GM19468 (cell line): ENCODE results near the gene ANO8.
A peak's percentile ranks its signal among the peaks of the same experiment; 100 is the strongest.

Experiments
- ATAC-seq: cut with Tn5 transposase; IDR thresholded peaks from one replicate; pipeline ENCODE4 v1.9.1; 2021; ENCODE audit warnings: mild to moderate bottlenecking, moderate library complexity, moderate number of reproducible peaks; ENCODE audit not compliant: unreplicated experiment; ENCODE audit errors: extremely low read depth

Gene ANO8

DNA sequence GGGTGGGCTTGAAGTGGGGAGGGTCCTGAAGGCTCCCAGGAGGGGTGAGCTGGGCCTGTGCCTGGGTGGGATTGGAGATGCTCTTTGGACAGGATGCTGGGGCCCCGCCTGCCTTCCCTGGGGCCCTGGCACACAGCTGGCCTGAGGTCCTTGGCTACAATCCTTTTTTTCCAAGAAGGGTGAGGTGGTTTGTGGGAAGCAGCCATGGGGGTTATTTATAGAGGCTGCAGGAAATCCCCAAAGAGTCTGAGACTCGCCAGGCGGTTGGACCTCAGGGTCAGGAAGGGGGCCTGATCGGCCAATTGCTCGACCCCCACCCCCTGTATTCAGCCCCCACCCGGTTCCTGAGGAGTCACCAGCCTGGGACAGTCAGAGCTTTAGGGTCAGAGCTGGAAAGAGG, 12.7 kb upstream of the ANO8 start:
- ATAC-seq, result no peak

DNA sequence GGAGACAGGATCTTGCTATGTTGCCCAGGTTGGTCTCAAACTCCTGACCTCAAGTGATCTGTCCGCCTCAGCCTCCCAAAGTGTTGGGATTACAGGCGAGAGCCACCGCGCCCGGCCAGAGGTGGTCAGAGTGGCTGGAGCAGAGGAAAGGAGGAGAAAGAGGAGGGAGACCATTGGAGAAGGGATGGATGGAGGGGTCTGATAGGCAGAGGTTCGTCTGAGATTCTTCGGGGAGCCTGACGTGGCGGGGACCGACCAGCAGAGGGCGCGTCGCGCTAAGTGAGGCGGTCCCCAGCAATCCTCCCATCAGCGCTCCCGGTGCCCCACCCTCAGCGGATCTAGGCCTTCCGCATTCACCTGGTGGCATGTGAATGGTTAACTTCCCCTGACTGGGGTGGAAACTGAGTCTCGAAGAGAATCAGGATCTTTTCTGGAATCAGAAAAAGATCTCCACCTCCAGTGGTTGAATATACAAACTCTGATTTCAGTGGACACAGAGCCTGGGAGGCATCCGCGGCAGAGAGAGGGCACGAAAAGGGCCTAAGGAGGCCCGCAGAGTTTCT, 11.5 kb upstream of the ANO8 start:
- no peak for ATAC-seq

DNA sequence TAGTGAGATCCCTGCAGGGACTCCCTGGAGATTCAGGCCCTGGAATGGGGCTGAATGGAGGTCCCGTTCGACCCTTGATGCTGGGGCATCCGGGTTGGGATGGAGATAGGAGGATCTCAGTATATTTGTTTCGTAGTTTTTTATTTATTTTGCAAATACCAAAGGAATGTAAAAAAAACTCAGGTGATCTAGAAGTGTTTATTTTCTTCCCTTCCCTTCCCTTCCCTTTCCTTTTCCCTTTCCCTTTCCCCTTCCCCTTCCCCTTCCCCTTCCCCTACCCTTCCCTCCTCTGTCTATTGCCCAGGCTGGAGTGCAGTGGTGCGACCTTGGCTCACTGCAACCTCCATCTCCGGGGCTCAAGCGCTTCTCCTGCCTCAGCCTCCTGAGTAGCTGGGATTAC, 7.2 kb upstream of the ANO8 start:
- ATAC-seq, result no peak

DNA sequence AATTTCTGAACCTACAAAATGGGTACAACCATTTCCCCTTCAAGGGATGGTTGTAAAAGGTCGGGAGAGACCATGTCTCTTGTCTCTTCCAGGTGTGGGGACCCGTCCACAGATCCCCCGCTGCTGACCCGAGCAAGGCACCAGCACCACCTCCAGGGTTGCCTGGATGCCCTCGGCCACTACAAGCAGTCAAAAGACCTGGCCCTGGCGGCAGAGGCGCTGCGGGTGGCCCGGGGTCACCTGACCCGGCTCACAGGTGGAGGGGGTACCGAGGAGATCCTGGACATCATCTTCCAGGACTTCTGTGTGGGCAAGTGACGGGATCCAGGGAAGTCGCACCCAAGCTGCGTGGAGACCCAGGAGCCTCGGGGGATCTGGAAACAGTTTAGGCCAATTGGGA, 6.7 kb upstream of the ANO8 start:
- ATAC-seq, result no peak

DNA sequence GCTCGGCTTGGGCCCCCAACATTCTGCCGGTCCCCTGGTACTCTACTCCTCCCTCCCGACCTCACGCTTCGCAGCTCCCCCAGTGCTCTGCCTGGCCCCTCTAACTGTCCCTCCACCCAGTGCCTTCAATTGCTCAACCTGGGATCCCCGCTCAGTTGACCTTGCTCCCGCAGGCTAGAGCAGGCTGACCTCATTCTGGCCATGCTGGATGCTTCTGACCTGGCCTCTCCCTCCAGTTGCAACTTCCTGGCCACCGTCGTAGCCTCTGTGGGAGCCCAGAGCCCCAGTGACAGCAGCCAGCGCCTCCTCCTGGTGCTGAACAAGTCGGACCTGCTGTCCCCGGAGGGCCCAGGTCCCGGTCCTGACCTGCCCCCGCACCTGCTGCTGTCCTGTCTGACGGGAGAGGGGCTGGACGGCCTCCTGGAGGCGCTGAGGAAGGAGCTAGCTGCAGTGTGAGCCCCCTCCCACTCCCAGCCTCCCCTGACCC, 6.3 kb upstream of the ANO8 start:
- no peak for ATAC-seq

DNA sequence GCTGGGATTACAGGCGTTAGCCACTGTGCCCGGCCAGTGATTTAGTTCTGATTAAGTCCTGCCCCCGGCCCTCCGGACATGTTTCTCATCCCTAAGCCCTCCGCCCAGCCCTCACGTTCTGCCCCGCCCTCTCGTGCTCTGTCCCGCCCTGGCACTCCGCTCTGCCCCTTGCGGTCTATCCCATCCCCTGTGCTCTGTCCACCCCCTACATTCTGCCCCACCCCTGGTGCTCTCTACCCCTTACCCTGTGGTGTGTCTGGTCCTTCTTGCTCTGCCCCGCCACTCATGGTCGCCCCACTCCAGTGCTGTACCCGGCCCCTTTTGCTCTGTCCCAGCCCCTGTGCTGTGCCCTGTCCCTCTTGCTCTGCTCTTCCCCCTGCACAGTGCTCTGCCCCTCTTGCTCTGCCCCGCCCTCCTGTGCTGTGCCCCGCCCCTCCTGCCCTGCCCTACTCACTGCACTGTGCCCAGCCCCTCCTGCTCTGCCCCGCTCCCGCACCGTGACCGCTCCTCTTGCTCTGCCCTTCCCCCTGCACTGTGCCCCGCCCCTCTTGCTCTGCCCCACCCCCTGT, 5.7 kb upstream of the ANO8 start:
- ATAC-seq, result no peak

DNA sequence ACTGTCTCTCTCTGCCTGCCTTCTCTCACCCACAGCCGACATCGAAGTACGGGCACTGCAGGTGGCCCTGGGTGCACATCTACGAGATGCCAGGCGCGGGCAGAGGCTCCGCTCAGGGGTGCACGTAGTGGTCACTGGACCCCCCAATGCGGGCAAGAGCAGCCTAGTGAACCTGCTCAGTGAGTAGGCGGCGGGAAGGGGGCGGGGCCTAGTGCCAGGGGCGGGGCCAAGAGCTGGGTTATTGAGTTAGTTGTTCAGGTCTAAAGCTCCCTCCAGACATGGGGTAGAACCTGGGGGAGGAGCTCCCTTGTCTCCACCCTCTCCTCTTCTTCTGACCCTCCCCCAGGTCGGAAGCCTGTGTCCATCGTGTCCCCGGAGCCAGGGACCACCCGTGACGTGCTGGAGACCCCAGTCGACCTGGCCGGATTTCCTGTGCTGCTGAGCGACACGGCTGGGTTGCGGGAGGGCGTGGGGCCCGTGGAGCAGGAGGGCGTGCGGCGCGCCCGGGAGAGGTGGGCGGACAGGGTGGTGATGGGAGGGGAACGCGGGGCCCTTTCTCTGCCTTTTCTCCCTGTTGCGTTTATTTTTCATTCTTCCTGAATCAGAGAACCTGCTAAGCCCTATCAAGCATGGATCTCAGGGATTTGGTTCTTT, 4.6 kb upstream of the ANO8 start:
- no peak for ATAC-seq

DNA sequence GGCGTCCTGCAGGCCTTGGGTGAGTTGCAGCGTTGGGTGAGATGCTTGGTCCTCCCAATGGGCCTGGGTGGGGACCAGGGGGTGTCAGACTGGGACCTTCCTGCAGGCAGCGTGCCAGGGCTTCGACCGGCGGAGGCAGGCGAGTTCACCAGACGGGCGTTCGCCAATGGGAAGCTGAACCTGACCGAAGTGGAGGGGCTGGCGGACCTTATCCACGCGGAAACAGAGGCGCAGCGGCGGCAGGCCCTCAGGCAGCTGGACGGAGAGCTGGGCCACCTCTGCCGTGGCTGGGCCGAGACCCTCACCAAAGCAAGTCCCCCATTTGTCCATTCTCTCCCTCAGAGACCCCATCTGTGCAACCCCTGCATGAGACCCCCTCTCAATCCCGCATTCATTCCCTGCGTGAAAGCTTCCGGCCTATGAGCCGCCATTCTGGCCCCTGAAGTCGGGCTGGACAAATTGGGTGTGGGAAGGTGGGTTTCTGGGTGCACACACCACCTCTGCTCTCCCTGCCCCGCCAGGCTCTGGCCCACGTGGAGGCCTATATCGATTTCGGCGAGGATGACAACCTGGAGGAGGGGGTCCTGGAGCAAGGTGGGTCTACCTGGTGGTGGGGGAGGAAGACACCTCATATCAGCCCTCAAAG, 3.9 kb upstream of the ANO8 start:
- ATAC-seq, result no peak

DNA sequence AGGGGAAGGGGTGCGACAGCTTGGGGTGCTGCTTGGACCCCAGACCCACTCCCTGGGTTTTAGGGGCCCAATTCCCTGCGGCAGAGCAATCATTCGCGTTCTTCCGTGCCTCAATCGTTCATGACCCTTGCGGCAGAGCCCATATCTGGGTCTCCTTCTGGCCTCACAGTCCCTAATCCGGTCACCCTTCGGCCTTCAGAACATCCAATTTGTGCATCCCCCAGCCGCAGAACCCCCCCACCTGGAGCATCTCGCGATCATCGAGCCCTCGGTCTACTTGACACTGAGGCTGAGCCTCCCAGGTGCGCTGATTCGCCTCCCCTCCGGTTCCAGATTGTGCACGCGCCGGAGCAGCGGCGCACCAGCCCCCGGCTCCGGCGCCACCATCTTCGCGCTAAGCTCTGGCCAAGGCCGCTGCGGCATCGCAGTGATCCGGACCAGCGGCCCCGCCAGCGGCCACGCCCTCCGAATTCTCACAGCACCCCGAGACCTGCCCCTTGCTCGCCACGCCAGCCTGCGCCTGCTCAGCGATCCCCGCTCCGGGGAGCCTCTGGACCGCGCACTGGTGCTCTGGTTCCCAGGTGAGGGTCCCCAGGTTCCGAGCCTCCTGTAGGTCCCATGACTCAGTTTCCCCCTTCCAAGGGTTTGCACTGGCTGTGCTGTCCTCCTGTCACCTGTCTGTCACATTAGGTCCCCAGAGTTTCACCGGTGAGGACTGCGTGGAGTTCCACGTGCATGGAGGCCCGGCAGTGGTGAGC, 3.2 kb upstream of the ANO8 start:
- no peak for ATAC-seq

DNA sequence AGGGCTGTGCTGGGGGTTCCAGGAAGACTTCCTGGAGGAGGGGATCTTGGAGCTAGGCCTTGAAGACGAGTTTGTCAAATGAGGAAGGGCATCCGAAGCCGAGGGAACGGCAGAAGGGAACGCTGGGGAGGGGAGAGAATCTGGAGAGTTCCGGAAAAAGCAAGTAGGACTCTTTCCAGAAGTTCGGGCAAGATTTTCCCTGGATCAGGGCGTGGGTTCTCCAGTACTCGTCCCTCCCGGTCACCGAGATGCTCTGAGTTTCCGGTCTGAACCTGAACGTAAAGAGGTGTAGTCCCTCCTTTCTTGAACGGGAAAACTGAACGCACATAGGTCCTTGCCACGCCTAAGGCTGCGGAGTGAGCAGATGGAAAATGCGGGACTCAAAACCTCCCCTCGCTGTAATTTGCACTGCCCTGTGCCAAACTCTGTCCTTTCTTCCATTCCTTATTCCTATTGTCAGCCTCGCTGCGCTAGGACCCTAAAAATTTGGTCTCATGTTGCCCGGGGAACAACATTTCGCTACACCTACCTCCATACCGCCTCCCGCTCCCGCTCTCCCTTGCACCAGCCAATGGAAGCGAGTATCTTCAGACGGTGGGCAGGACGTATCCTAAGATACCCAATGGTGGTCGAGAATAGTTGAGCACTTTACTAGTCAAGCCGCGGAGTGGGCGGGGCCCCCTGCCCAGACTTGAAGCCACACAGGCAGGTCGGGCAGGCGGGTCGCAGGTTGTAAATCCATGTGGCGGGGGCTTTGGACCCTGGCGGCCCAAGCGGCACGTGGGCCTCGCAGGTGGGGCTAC, 2.4 kb upstream of the ANO8 start, which contains the start of gene GTPBP3:
GTPBP3 (plus strand) TSS at position 682 of the 803 bp plus-strand sequence; CDS start at position 741, 59 bp downstream.
- peak; percentile 65 for ATAC-seq

DNA sequence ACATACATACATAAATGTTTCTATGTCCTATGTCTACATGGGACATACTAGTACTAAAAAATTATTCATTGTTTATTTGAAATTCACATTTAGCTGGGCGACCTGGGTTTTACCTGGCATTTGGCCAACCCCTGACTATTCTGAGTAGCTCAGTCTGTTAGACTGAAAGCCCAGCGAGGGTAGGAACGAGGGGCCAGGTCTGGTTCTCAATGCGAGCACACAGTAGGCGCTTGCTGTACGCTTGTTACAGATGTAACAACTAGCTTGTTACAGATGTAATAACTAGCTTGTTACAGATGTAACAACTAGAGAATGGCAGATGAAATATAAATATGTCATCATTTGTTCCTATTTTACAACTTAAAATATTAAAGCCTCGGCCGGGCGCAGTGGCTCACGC, 920 bp upstream of the ANO8 start:
- no peak for ATAC-seq

DNA sequence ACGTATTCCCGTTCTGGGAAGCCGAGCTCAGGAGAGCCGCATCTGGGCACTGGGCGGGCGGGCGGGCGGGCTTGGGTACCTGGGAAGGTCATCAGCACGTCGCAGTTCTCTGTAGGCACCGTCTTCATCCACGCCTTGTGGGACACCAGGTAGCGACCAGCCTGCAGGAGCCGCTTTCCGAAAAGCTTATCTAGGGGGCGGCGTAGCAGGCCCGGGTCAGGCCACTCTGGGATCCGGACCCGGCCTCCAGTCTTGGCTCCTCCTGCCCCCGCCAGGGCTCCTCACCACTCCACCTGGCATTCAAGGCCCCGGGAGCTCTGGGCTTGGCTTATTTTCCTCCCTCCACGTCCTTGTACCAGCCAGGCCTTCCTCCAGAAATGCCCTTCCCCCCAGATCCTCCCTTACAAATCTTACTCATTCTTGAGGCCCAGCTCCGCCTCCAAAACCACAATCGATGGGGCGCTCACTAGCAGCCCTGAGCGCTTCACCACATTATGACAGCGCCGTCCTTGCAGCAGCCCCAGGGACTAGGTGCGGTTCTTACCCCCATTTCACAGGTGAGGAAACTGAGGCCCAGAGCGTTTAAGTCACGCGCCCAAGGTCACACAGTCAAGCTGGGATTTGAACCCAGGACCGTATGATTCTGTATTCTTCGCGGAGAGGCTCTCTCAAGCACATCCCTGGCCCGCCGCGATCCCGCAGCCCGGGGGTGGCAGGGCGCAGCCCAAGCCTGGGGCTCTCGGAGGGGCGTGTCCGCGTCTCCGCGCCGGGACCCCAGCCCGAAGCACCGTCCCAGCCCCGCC, 843 bp downstream of the ANO8 start:
- ATAC-seq, result no peak

DNA sequence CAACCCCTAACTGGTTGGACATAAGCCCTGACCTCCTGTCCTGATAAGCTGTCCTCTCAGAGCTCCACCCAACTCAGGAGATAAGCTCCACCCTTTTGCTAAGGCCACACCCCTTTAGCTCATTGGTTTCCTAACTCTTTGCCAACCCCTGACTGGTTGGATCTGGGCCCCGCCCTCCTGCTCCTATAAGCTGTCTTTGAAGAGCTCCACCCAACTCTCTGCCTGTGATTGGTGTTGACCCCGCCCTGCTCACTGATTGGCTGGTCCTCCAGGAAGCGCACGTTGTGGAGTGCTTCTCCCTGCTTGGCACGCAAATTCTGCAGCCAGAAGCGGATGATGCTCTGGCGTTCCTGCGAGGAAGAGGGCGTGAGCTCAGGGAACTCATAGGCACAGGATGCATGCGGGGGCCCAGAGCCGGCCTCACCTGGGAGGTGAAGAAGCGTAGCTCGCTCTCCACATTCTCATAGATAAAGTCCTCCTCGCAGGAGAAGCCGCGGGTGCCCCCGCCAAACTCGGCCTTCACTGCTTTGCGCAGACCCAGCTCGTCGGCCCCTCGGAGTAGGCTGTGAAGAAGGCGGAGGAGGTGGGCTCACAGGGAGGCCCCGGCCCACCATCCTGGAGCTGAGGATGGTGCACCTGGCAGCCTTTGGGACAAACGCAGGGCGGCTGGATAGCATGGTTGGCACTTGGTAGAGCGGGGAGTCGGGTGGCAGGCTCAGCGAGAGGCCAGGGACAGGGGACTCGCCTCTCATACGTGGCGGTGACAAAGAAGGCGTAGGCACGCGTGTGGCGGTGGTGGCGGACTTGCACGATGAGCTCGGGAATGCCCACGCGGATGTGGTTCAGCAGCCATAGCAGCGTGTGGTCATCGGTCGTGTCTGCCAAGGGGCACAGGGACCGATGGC, 1.7 kb downstream of the ANO8 start:
- ATAC-seq, result no peak

DNA sequence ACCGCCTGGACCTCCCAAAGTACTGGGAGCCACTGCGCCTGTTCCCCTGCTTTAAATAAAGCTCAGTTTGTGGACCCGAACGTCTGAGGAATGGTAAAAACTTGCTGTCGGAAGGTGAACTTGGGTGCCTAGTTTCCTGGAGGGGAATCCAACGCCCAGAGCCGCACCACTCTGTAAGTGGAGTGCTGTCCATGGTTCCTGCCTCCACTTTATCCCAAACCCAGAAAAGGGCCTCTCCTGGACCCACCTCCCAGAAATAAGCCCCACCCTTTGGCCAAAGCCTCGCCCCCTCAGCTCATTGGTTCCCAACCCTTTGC, 2.3 kb downstream of the ANO8 start:
- no peak for ATAC-seq

DNA sequence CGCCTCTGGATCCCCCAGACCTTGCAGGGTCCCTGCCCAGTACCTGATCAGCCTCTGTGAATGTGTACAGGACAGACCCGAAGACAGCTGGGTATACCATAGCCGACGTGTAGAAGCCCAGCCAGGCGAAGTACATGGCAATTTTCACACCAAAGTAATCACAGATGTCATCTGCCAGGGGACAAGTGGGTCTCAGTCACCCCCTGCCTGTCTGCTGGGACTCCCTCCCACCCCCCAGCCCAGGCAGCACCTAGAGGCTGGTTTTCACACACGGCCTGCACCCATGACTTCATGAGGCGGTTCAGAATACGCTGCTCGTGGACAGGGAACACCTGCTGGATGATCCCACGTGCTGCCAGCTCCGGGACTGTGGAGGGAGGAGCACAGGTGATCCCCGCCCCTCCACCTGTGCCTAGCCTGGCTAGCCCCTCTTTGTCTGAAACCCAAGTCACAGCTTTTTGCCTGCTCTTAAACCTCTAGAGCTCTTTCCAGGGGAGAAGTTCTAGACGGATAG, 3.6 kb downstream of the ANO8 start:
- ATAC-seq, result no peak

DNA sequence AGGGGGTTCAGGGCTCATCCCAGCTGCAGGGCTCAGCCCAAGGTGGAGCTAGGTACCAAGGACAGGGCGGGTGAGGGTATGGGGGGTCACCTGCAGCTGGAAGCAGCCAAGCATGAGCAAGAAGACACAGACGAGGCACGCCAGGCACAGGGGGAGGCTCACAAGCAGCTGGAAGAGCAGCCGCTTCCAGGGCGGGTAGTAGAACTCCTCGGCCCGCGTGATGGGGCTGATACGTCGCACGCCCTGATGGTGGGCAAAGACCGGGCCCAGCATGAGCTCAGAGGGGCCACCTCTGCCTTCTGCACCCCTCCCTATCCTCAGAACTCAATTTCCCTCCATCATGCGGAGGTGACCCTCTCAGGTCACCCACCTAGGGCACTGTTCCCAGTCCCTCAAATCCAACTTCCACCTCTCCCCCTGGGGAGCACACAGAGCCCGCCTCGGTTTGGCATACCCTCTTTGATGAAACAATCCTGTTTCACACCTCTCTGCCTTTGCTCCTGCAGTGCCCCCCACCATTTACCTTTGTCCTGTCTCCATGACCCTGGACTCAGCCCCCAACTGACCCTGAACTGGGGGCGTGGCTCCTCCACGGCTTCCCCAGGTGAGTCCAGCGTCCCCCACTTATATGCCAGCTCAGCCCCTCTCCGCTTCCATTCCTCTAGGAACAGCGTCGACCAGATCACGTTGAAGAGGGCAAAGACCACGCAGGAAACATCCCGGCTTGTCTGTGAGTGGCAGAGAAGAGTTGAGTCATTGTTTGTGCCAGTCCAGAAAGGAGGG, 4.2 kb downstream of the ANO8 start:
- no peak for ATAC-seq
